HuH-7 (cell line): Measurements from ENCODE around the gene EZH2.

ENCODE experiments used
- DNase-seq: peaks from one replicate; pipeline ENCODE4 v3.0.0; 2011; ENCODE audit warnings: low spot score

EZH2 gene

GRCh38 chr7:148761499-148762278 lies 122.4 kb downstream of the EZH2 start:
- no peak for DNase-seq
